RPMI8226 (cell line): ENCODE data around the gene WWOX.

Experiments
- DNase-seq: peaks from one replicate; pipeline ENCODE4 v3.0.0-alpha.2; 2015

The WWOX gene

DNA sequence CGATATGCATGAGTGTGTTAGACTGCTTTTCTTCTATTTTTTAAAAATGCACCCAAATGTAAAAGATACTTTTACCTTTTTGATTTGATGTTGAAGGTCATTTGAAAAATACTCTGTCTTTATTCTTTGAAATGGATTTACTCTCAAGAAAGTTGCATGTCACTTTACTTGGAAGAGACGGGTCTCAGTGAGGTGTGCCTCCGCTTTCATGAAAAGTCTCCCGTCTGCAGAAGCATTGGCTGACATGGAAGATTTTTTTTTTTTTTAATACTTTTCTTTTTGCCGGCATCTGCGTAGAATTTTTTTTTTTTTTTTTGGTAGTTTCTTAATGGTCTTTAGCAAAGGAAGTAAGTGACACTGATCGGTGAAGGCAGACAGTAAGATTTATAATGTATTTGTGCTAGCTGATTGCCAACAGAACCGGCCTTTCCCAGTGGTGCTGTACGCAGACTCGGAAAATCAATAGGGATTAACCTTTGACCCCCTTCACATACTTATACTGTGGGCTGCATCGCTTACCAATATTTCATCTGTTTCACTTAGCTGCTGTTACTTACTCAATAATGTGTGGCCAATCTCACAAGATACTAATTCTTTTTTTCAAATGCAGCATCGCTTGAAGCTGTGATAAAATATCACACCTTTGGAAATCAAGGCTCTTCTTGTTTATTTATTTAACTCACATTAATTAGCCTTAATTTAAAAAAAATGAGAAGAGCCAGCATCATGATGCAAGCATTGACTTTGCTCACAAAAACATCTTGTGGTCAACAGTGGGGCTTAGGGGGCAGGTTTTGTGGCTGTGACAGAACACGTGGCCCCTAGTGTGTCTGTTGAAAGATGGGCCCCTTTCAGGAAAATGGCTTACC is 383.9 kb downstream of the WWOX start:
- DNase-seq = no peak

DNA sequence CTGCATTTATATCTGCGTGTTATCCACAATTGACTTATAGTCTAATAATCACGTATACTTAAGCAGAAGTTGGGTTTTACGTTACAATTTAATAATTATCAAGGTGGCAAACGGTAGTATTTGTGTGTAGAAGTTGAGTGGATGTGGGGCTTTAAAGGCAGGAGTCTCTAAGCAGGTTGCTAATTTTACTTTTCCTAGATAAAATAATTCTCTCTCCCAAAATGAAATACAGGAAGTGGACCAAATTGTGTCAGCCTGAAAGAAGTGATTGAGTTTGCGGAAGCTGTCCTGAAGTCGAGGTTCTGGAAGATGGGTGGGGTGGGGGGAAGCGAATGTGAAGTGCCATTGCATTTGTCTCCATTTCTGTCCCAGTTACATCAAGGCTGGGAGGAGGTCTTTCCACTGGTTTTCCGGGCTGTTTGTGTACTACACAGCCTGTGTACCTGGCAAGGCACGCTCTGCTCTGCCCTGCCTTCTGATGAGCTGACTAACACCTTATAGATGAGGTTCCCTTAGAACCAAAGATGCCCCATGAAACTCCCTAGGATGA is 385.1 kb downstream of the WWOX start:
- DNase-seq = no peak

DNA sequence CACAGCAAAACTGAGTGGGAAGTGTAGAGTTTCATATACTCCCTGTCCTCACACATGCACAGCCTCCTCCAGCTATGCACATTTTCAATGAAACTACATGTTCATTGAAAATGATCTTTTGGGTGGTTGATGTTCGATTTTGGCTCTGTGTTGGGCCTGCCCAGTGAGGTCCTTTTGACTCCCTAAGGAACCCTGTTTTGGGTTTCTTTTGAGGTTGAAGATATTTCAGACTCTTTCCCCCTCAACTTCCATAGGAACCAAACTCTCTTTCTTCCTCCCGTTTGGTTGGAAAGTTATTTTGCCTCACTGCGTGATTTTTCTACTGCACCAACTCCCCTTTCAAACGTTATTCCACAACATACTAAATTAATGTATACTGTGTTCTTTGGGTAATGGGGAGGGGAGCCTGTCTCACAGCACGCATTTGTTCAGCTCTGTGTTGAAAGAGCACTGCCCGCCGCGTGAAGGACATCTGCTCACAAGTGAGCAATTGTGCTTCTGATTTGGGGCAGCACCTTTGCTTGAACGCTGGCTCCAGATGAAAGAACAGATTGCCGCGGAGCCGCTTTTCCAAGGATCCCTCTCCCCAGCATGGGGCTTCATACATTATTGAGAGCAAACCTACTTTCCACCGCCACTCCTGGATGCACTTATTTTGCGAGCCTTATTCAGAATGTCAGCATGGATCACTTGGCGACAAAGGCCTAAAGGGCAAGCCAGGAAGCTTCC is 385.9 kb downstream of the WWOX start:
- DNase-seq = no peak

DNA sequence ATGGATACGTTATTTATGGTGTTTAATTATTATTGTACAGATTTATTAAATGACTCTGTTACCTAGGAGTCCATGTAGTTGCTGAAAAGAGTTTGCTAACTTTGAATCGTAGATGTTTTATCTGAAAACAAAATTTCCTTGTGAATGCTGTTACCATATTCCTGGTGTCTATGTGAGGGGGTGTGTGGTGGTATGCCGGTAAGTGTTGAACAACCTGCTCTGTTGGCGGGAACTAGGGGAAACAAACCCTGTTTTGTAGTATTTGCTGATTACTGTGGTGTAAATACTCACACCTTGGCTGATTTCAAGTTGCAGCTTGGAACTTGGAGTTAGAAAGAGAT is 386.4 kb downstream of the WWOX start:
- no peak for DNase-seq

DNA sequence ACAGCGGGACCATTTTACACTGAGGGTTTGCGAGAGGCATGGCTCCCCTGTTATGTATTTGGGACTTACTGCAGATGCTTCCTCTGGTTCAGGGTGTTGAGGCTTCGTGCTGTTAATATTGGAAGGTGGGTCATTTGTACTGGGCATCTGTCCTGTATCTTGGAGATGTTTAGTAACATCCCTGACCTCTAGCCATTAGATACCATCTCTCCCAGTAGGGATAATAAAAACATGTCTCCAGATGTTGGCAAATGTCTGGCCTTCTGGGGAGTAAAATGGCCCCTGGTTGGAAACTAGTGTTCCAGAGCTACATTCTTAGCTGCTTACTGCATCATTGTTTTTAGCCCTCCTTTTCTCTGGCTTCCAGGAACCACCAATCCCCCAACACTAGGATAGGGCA is 388.0 kb downstream of the WWOX start:
- no peak for DNase-seq

DNA sequence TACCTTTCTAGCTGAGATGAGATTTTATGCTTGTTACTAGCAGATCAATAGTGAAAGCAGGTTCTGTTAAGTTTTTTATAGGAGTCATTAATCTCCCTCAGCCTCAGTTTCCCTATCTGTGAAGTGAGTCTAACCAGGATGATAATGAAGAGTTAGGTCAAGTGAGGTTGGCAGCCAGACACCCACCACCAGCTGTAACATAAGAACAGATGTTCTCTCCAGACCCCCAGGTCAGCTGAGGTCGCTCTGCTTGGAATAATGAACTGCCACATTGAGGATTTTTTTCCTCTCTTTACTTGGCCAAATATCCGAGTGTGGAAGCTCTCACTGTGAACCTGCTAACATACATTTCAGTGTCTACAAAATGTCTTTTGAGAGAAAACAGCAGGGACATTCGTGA is 389.6 kb downstream of the WWOX start:
- DNase-seq = no peak

DNA sequence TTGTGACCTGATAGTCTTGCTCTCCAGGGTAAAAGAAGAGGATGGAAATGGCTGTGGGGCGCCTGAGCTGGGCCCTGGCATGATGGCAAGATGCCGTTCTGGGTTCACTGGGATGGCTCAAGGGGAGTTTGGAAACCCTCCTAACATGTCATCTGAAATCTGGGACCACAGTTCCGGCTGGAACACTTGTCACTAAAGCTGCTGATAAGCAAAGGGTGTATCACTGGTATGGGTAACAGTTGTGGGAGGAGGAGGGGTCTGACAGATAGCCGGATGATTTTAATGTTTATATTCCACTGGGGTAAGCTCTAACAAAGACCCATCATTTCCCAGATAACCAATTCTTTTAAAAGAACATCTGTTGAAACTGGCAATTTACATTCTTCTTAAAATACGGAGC is 390.2 kb downstream of the WWOX start:
- no peak for DNase-seq

DNA sequence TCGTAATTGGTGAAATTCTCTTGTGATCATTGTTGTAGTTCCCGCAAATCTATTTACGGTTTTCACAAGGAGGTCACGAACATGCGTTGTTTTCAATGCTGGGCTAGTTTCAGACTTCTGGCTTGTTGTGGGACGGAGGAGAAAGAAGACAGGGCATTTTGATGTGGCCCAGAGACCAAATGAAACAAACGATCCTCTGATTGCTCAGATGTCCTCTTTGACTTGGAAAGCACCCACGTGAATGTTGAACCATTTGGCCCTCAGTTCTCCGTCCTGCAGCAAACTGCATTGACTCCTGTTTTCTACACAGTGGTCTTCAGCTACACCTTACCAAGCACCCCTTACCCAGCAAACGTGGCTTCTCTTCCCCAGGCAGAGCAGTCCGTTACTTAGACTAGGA is 391.0 kb downstream of the WWOX start:
- no peak for DNase-seq

DNA sequence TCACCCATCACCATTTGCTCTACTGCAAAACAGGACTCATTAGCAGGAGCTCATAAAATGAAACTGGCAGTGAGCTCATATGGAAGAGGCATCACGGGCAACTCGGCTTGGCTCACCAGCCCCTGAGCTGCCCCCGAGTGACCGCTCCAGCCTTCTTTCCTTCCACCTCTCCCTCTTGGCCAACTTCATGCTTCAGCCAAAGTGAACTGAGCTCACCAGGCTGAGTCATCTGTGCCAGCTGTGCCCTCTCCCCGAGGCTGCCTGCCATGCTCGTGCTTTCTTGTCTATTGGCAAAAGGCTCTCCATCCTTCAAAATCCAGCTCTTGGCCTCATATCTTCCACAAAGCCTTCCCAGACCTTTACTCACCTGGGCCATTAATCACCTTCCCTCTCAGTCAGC is 391.4 kb downstream of the WWOX start:
- no peak for DNase-seq

DNA sequence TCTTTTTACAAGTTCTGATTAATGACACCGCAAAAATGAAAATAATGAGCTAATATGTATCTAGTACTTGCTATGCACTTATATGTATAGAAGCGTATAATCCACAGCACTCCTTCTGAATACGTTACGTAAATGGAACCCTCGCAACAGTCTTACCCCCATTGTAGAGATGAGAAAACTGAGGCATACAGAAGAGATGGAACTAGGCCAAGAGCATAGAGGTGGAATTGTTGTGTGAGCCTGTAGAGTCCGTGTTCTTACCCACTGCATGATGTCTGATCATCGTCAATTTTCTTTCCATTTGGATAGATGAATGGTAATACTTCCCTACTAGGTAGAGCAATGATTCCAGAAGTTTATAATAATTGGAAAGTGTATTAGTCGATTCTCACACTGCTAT is 394.1 kb downstream of the WWOX start:
- DNase-seq = no peak

DNA sequence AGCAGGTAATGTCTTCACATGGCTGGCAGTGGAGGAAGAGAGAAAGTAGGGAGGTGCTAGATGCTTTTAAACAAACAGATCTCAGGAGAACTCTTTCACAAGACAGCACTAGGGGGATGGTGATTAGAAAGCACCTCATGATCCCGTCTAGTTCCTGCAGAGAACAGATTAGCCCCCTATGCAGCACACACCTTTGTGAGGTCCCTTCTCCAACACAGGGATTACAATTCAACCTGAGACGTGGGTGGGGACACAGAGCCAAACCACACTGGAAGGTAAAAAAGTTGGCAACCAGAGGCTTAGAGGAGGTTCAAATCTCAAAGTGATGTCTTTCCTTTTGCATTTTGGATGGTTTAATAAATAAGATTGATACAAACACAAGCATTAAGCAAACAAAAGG is 394.7 kb downstream of the WWOX start:
- DNase-seq = no peak

DNA sequence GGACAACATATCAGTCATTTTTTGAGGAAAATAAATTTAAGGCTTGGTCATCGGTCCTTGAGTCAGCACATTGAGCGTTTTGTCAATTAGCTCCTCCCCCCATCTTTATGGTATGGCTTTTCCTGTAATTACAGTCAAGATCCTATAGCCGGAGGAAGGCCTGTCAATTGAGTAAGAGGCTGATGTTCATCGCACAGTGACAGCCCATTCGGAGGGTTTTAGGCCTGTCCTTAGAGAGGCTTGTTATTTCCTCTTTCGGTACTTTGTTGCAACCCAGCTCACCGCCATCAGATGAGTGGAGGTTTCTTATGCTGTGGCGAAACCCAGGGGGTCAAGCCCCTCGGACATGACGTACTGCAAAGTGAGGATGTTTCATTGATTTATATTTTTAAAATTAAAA is 395.2 kb downstream of the WWOX start:
- DNase-seq = no peak

DNA sequence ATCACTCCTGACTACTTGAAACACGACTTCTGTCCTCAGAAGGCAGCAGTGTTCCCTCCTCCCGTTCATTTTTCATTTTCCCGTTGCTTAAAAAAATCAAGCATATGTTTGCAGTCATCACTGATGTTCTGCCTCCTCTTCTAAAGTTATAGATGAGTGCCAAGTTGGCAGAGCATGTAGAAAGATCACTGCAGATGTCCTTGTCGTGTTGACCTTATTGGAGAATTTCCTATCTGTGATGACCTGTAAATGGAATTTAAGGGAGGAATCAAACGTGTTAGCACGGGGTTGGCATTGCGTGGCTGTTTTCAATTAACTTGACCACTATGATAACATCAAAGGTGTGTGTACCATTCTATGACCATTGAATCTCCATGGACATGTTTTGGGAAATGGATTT is 396.7 kb downstream of the WWOX start:
- no peak for DNase-seq

DNA sequence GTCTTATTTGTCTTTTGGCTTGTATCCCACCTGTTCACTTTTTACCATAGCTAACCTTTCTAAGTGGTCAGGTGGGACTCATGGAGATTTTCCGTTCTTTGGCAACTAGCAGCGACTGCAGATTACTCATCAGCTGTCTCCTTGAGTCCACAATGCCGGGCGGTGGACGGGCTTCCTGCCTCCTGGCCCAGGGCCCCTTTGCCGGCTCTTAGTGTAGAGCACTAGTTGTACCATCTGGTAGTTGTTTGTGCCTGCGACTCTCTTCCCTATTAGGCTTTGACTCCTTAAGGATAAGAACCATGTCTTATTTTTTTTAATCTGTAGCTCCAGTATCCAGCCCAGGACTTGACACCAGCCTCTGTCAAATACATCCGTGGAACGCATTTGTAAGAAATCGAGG is 399.9 kb downstream of the WWOX start:
- no peak for DNase-seq

DNA sequence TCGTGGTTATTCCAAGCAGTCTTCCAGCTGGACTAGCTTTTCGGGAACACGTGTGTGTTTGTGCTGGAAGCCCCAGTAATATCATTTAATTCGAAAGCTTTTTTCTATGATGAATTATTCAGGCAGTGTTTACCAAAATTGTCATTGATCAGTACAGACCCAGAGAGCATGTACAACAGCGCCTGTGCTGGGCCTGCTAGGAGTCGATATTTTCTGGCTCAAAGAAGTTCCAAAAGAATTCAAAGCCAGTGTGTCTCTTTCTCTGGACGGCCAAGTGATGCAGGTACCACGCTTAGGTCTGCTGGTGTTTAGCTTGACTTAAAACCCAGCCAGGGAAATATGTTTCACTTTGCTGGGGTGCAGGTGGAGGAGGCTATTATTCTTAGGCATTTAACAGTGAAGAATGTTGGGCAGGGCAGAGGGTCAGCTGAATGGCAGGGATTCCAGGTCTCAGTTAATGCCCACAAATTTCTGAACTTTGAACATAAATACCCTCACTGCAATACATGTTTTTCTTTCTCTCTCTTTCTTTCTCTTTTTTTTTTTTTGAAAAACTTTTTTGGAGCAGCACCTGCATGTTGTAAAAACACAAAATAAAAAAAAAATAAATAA is 401.3 kb downstream of the WWOX start:
- peak; percentile 21 for DNase-seq

DNA sequence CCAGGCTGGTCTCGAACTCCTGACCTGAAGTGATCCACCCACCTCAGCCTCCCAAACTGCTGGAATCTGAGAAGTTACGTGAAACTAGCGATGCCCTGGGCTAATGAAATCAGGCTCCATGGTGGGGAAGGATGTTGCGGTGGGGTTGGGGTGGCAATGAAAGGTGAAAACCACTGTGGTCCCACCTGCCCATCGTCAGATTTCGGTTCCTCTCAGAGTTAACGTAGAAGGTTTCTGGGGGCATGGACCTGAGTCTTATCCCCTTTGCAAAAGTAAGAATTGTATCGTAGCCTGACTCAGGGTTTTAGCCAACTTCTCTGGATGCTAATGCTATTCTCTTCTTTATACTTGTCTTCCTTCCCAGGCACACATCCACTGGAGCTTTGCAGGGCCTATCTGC is 402.3 kb downstream of the WWOX start:
- DNase-seq = peak; percentile 42

DNA sequence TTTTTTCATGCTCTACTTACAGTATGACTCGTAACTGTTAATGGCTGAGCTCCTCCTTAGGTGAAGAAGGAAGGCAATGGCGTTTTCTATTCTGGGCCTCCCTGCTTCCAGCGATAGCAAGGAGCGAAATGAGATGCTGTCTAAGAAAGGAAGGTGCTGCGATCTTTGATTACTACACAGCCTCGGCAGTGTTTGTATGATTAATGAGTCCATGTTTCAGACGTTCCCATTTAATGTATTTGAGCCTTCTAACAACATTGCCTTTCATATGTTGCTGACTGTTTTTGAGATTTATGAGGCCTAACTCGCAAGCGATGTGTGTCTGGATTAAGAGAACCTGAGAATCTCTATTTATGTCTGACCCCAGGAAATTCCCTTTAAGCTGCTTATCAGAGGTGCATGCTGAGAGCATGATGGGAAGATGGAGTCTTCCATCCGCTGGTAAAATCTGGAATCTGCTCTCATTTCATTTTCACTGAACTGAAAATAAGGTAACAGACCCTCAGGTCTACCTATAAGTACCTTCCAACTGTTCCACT is 403.4 kb downstream of the WWOX start:
- no peak for DNase-seq

DNA sequence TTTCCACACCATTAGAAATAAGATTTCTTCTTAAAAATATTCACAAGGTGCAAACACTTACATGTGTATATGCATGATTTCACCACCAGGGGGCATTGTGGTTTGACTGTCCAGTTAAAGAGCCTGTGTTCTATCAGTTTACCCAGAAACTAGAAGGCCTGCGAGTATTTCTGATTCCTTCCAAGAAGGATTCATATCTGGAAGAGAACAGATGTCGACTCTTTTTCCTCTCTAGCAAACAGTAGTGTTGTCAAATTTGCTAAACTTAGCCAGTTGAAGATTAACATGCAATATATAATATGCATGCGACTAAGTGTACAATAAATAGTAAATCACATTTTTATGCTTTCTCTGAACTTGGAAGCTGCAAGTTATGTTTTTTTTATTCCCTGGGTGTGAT is 404.1 kb downstream of the WWOX start:
- peak; percentile 74 for DNase-seq

DNA sequence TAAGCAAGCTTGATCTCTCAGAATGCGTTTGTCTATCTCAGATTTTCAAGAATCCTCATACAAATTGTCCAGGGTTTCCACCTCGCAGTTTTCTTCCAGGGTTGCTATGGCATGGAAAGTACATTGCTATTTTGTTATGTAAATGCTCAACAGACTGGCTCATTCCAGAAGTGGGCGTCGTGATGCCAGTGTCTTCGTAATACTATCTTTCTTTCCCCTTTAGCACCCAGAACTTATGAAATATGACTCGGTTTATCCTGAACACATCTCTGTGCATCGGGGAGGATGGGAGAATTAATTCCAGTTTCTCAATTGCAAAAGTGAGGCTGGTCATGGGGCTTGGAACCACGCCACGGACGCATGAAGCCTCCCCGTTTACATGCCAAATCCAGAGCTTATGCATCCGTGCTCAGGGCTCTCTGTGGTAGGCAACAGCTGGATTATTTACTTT is 405.0 kb downstream of the WWOX start:
- no peak for DNase-seq

DNA sequence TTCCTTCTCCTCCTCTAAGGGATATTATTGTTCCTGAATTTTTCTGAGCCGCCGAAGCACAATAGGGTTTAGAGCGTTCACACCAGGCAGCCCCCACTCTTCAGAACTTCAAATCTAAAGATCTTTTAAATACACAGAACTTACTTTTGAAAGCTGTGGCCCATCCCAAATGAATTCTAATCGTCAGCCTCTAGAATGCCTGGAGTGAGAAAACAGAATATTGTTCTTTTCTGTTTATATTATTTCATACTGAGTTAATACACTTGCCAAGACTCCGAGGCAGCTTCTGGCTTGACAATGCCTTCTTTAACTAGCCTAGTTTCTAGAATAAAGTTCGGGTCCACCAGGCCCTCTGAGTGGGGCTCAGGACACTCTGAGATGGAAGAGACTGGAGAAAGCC is 405.6 kb downstream of the WWOX start:
- no peak for DNase-seq

DNA sequence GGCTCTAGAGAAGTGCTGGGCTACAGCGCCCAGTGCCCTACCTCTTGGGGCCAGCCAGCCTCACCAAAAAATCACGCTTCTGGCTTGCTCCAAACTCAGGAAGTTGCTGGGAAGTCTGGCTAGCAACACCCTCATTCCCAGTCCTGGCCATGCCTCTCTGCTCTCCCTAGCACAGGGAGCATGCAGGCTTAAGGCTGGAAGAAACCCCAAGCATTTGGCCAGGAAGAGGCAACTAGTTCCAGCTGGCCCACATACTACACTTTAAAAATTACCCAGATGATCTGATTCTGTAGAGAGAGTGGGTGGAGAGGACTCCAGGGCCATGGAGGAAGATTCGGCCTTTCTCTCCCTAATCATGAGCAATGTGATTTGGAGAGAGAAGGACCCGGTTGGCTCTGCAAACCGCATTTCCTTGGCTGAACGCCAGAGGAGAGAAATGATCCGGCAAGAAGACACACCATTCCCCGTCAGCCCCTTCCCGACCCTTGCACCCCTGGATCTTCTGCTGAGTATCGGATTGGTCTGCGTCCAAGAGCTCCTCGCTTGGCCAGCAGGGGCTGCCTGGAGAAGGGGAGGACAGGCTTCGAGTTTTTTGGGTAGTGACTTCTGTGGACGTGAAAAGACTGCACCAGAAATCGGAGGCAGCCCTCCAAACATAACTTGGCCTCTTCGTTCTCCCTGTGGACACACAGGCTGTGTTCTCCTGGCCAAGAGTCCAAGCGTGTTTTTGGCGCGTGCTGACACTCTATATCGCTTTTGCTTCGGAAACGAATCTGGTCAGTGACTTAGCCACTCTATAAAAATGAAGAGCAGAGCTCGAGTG is 406.3 kb downstream of the WWOX start:
- DNase-seq = peak; percentile 37

DNA sequence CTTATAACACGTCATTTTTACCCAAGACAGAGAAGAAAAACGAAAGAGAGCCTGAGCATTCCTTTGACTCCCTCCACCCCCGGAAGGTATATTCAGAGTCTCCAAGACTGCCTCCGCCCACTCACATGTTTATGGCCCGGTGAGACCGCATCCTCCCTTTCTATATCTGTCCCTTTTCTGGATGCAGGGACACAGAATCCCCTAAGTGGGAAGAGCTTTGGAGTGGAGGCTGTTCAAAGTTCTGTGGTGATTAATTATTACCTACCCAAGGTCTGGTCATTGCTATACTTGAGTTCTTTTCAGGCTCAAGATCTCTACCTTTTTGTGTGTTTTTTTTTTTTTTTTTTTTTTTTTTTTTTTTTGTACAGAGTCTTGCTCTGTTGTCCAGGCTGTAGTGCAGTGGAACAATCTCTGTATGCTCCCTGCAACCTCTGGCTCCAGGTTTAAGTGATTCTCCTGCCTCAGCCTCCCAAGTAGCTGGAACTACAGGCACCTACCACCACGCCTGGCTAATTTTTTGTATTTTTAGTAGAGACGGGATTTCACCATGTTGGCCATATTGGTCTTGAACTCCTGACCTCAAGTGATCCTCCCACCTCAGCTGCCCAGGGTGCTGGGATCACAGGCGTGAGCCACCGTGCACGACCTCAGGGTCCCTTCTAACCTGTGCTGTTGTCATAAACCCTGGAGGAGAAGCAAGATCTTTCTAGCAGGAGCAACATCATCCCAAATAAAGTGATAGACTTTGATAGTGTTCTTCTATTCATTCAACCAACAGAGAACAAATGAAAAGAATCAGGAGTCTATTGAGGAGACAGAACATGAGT is 407.1 kb downstream of the WWOX start:
- peak; percentile 20 for DNase-seq
